Vagina (tissue), 2 donors: ENCODE data around the gene STKLD1.

ENCODE experiments used
- POLR2AphosphoS5 ChIP-seq, 2 donors: sonication (generic); formaldehyde crosslinking; IDR thresholded peaks; one replicate each; pipeline ENCODE4 v1.9.0; 2017; ENCODE audit warnings: antibody characterized with exemption in 2 of 2, mild to moderate bottlenecking in 2 of 2, low read depth in 1 of 2; ENCODE audit not compliant: insufficient read depth in 1 of 2
- TF ChIP-seq, protein P1 (sequence below), 3 experiments: fragments of 450-650 bp in 2 of 3; fragments of 200-600 bp in 1 of 3; sonication (generic) in 1 of 3; IDR thresholded peaks; one replicate each; pipeline ENCODE4 v1.5.1; 2017 to 2019; ENCODE audit warnings: antibody characterized with exemption in 3 of 3, mild to moderate bottlenecking in 2 of 3, moderate library complexity in 2 of 3

DNA sequence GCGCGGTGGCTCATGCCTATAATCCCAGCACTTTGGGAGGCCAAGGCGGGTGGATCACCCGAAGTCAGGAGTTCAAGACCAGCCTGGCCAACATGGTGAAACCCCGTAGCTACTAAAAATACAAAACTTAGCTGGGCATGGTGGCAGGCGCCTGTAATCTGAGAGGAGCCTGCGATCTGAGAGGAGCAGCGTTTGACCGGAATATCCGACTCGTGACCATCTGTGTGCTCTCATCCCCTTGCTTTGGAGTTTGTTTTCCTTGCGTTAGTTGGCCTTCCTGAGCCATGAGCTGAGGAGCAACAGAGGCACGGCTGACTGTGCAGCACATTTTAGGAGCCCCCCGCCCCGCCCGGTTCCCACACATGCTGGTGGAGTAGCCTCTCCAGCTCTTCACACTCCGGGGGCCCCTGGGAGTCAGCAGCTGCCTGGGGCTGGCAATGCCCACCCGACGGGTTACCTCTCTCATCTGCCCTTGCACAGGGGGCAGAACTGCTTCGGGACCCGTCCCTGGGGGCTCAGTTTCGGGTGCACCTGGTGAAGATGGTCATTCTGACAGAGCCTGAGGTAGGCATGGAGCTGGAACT is 49.0 kb downstream of the STKLD1 start:
- TF ChIP-seq, protein P1, sequence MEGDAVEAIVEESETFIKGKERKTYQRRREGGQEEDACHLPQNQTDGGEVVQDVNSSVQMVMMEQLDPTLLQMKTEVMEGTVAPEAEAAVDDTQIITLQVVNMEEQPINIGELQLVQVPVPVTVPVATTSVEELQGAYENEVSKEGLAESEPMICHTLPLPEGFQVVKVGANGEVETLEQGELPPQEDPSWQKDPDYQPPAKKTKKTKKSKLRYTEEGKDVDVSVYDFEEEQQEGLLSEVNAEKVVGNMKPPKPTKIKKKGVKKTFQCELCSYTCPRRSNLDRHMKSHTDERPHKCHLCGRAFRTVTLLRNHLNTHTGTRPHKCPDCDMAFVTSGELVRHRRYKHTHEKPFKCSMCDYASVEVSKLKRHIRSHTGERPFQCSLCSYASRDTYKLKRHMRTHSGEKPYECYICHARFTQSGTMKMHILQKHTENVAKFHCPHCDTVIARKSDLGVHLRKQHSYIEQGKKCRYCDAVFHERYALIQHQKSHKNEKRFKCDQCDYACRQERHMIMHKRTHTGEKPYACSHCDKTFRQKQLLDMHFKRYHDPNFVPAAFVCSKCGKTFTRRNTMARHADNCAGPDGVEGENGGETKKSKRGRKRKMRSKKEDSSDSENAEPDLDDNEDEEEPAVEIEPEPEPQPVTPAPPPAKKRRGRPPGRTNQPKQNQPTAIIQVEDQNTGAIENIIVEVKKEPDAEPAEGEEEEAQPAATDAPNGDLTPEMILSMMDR (IDR thresholded peaks at IDR 0.05) = no peak
- TF ChIP-seq POLR2AphosphoS5 (IDR thresholded peaks at IDR 0.05; ENCODE audit: insufficient read depth in 1 of 2, low read depth in 1 of 2) = no peak
